B cell (primary cell): ENCODE measurements around the gene CDK10.

Experiments used
- EZH2 ChIP-seq: IDR thresholded peaks from 2 replicates; pipeline ENCODE4 v1.6.1; 2012; ENCODE audit warnings: borderline replicate concordance, low read depth, mild to moderate bottlenecking, moderate library complexity, low read length; ENCODE audit not compliant: insufficient read depth, poor library complexity, severe bottlenecking
- TF ChIP-seq, protein P1 (sequence below): fragments of 200-600 bp; IDR thresholded peaks from one replicate; pipeline ENCODE4 v1.8.0; 2022; ENCODE audit warnings: antibody characterized with exemption, mild to moderate bottlenecking

- TF ChIP-seq, protein P1, sequence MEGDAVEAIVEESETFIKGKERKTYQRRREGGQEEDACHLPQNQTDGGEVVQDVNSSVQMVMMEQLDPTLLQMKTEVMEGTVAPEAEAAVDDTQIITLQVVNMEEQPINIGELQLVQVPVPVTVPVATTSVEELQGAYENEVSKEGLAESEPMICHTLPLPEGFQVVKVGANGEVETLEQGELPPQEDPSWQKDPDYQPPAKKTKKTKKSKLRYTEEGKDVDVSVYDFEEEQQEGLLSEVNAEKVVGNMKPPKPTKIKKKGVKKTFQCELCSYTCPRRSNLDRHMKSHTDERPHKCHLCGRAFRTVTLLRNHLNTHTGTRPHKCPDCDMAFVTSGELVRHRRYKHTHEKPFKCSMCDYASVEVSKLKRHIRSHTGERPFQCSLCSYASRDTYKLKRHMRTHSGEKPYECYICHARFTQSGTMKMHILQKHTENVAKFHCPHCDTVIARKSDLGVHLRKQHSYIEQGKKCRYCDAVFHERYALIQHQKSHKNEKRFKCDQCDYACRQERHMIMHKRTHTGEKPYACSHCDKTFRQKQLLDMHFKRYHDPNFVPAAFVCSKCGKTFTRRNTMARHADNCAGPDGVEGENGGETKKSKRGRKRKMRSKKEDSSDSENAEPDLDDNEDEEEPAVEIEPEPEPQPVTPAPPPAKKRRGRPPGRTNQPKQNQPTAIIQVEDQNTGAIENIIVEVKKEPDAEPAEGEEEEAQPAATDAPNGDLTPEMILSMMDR, result no peak
- no peak for TF ChIP-seq EZH2
Measured at GRCh38 chr16:89669755-89670154, 16.7 kb upstream of the CDK10 start.
